C4-2B (cell line): ENCODE data around the gene RPF1.

Source experiments
- ZFX ChIP-seq: fragments of 450-650 bp; IDR thresholded peaks from 2 replicates; pipeline ENCODE4 v1.6.1; 2017
- TF ChIP-seq, protein P1 (sequence below): fragments of 450-650 bp; conservative IDR thresholded peaks from 2 replicates; pipeline ENCODE4 v1.5.1; 2017; ENCODE audit warnings: mild to moderate bottlenecking

- TF ChIP-seq, protein P1, sequence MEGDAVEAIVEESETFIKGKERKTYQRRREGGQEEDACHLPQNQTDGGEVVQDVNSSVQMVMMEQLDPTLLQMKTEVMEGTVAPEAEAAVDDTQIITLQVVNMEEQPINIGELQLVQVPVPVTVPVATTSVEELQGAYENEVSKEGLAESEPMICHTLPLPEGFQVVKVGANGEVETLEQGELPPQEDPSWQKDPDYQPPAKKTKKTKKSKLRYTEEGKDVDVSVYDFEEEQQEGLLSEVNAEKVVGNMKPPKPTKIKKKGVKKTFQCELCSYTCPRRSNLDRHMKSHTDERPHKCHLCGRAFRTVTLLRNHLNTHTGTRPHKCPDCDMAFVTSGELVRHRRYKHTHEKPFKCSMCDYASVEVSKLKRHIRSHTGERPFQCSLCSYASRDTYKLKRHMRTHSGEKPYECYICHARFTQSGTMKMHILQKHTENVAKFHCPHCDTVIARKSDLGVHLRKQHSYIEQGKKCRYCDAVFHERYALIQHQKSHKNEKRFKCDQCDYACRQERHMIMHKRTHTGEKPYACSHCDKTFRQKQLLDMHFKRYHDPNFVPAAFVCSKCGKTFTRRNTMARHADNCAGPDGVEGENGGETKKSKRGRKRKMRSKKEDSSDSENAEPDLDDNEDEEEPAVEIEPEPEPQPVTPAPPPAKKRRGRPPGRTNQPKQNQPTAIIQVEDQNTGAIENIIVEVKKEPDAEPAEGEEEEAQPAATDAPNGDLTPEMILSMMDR: no peak
- no peak for TF ChIP-seq ZFX
Observed at GRCh38 chr1:84452436-84452835, 26.6 kb upstream of the RPF1 start.
